HG03066 (cell line): ENCODE data around the gene ZNF487.

Source experiments
- ATAC-seq: cut with Tn5 transposase; IDR thresholded peaks from one replicate; pipeline ENCODE4 v1.9.1; 2021; ENCODE audit warnings: low read depth; ENCODE audit not compliant: unreplicated experiment

Gene ZNF487

GRCh38 chr10:43482319-43483078, 45.6 kb downstream of the ZNF487 start:
- ATAC-seq, result no peak

GRCh38 chr10:43491855-43492254, 54.9 kb downstream of the ZNF487 start:
- ATAC-seq, result no peak

GRCh38 chr10:43502931-43503330, 66.0 kb downstream of the ZNF487 start:
- ATAC-seq, result no peak

GRCh38 chr10:43524434-43525247, 87.7 kb downstream of the ZNF487 start:
- ATAC-seq, result no peak
